Adrenal gland (tissue), 12 donors: ENCODE results near the gene UNC5A. TPM values are rescaled to one million over a fixed set of nuclear protein-coding genes. Genes with fewer than 3 reads are reported as not detected.

Source experiments
- DNase-seq, 7 donors: peaks; one replicate each; pipeline ENCODE4 v3.0.0-alpha.2; 2019 to 2020
- H3K27ac ChIP-seq, 5 donors: fragments of 200-600 bp; sonication (generic) in 4 of 5; 1 replicate in 3 of 5; 2 replicates in 2 of 5; pipeline versions ENCODE4 v1.5.1 to v1.8.0; 2016 to 2020; ENCODE audit warnings: mild to moderate bottlenecking in 1 of 5
- H3K27me3 ChIP-seq: fragments of 200-600 bp; 2 replicates; pipeline ENCODE4 v1.8.0; 2021
- H3K36me3 ChIP-seq, 2 donors: fragments of 200-600 bp; replicated peaks in 1 of 2; 1 replicate in 1 of 2; 2 replicates in 1 of 2; pipeline versions ENCODE4 v1.5.1 to v1.8.0; 2018 to 2022
- H3K4me1 ChIP-seq, 2 donors: fragments of 200-600 bp; replicated peaks in 1 of 2; 1 replicate in 1 of 2; 2 replicates in 1 of 2; pipeline versions ENCODE4 v1.5.1 to v1.8.0; 2018 to 2021
- H3K4me3 ChIP-seq, 4 donors: fragments of 200-600 bp; sonication (generic) in 3 of 4; one replicate each; pipeline ENCODE4 v1.5.1; 2016 to 2018
- H3K9me3 ChIP-seq, 3 donors: fragments of 200-600 bp; sonication (generic) in 1 of 3; replicated peaks in 1 of 3; 1 replicate in 2 of 3; 2 replicates in 1 of 3; pipeline versions ENCODE4 v1.5.1 to v1.8.0; 2016 to 2021
- POLR2A ChIP-seq, 2 donors: fragments of 450-650 bp; IDR thresholded peaks; one replicate each; pipeline ENCODE4 v1.6.1; 2017; ENCODE audit warnings: antibody characterized with exemption in 2 of 2, mild to moderate bottlenecking in 2 of 2, moderate library complexity in 1 of 2
- whole genome bisulfite sequencing, 4 donors: extraction: QIAGEN DNeasy Blood & Tissue Kit in 2 of 4; methylation state at CpG; one replicate each; pipeline versions ENCODE4 v1.1.5 to v1.1.7; 2013 to 2017; 5-methylcytosine and 5-hydroxymethylcytosine counted together
- intact Hi-C, 2 donors: fragments of 100-400 bp; cut with DNase I; formaldehyde crosslinking; loops; one replicate each; pipeline versions ENCODE4 v1.14.1 to v1.15.0; 2022 to 2023
- polyA plus RNA-seq, 3 donors: library from polyadenylated mRNA; stranded (reverse); fragments of 200-250 nt in 2 of 3; fragments of 350-450 nt in 1 of 3; fragmentation: Illumina TruSeq in 1 of 3; extraction: RNeasy Lipid Tissue Mini Kit (QIAGEN cat#74804) in 1 of 3; gene quantifications; one replicate each; pipeline ENCODE4 v1.2.3, GENCODE V29; 2013 to 2014
- total RNA-seq, 9 donors: library from RNA; depleted of rRNA in 4 of 9; stranded (reverse); fragments of >200 nt in 4 of 9; fragments of 120-200 nt in 1 of 9; fragmentation: NEBNext Ultra II Directional in 1 of 9; extraction: Animal tissue kit (Norgen Biotek cat#: 25700) in 1 of 9; gene quantifications; one replicate each; pipeline versions ENCODE4 v1.1.0 to v1.2.4, GENCODE V29; 2013 to 2023
- TF ChIP-seq, protein P1 (sequence below), 6 experiments: fragments of 450-650 bp in 4 of 6; fragments of 200-600 bp in 2 of 6; sonication (generic) in 1 of 6; IDR thresholded peaks; 1 replicate in 5 of 6; 2 replicates in 1 of 6; pipeline versions ENCODE4 v1.5.1 to v1.8.0; 2016 to 2021; ENCODE audit warnings: antibody characterized with exemption in 6 of 6, mild to moderate bottlenecking in 2 of 6, moderate library complexity in 1 of 6
- donor health status: healthy with polysubstance abuse.
- donor health status: Bipolar disorder and iron deficiency.
- donor health status: DM: yes; HTN: yes; CAD: no.
- donor health status: DM: no; HTN: no; CAD: no.
- donor health status: DM: no; HTN: no; CAD: no.
- donor health status: DM: yes; HTN: yes; CAD: no.

Gene UNC5A
- total and polyA plus RNA-seq, 12 donors, result 0.06 to 19.7 (median 3.5) TPM; not detected in 2

DNA sequence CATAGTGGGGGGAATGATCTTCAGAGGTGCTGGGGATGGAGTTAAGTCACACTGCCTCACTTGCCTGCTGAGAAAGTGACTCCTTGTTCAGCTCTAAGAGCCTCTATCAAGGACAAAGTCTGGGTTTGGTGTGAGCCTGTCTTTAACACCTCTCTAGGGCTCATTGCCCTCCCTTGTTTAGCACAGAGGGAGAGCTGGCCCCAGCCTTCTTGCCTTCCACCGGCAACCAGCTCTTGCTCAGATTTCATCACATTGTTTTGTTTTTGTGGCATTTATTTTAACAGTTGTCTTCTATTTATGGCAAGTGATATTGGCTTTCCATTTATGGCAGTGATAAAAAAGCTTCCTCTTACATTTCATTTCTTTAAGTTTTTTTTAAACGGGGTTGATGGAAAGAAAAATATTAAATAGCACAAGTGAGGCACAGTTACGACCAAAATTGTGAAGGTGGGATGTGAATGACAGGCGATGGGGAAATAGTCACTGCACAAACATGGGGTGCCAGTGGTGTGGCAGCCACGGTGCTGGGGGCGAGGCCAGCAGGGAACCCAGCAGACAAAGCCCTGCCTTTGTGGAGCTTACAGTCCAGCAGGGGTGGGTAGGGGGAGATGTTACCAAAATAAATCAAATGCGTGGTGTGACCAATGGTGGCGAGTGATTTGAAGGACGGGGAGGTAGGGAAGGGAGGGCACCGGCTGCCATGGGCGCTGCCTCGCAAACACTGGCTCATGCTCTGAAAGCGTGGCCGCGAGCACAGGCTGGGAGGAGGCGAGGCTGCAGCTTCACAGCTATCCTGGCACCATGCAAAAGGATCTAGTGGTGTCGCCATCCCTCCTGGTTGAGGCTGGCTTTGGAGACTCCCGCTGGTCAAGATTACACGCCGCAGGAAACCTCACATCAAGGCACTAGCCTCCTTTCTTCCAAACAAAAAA lies 21.2 kb upstream of the UNC5A start:
- intact Hi-C loops, result no loop called here
- no peak for DNase-seq
- Histone ChIP-seq H3K27me3 (peaks cover 20% of the 10 kb centered on the region), H3K27ac (no peak overlapping the region), H3K4me1 (no peaks in the 10 kb centered on the region), H3K4me3 (no peak overlapping the region), H3K36me3 (no peaks in the 10 kb centered on the region), H3K9me3 (no peaks in the 10 kb centered on the region)
- TF ChIP-seq, protein P1, sequence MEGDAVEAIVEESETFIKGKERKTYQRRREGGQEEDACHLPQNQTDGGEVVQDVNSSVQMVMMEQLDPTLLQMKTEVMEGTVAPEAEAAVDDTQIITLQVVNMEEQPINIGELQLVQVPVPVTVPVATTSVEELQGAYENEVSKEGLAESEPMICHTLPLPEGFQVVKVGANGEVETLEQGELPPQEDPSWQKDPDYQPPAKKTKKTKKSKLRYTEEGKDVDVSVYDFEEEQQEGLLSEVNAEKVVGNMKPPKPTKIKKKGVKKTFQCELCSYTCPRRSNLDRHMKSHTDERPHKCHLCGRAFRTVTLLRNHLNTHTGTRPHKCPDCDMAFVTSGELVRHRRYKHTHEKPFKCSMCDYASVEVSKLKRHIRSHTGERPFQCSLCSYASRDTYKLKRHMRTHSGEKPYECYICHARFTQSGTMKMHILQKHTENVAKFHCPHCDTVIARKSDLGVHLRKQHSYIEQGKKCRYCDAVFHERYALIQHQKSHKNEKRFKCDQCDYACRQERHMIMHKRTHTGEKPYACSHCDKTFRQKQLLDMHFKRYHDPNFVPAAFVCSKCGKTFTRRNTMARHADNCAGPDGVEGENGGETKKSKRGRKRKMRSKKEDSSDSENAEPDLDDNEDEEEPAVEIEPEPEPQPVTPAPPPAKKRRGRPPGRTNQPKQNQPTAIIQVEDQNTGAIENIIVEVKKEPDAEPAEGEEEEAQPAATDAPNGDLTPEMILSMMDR (IDR thresholded peaks at IDR 0.05), result no peak
- 45 to 55% (median 53%) methylated on average over 20 of the region's 20 CpGs for WGBS, 4 donors

DNA sequence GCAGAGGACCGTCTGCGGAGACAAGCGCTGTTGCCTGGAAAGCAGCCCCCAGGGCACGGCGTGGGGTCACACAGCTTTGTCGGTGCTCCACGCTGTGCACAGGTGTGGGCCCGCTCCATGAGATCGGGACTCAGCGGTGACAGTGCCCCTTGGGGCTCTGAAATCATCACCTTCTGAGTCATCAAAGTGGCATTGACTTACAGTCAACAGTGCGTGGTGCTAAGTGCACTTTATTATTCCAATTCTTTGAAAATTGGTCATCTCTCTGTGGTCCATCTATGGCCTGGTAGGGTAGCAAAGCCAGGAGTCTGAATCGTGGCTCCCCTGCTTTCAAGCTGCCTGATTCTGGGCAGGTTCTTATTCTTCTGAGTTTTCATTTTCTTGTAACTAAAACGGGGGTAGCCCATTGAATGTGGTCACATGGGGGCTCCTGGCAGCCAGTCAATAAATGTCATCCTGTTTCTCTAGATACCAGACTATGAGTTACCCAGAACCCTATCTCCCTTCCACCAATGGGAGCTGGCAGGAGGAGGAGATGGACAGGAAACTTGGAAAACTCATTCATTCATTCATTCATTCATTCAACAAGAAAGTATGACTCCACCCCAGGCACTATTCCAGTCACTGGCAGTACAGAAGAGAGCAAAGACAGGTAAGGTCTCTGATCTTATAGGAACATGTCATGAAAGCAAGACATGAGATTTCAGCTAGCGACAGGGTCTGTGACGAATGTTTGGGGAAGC lies 20.3 kb upstream of the UNC5A start:
- DNase-seq, result no peak
- Histone ChIP-seq H3K4me3 (no peak overlapping the region), H3K9me3 (no peaks in the 10 kb centered on the region), H3K36me3 (no peaks in the 10 kb centered on the region), H3K27ac (no peak overlapping the region), H3K27me3 (peaks cover 17% of the 10 kb centered on the region), H3K4me1 (no peaks in the 10 kb centered on the region)
- intact Hi-C loops, result no loop called here
- TF ChIP-seq, protein P1 (IDR thresholded peaks at IDR 0.05), result no peak
- no peak for TF ChIP-seq POLR2A (IDR thresholded peaks at IDR 0.05)
- WGBS, 4 donors, result 47 to 63% (median 58%) methylated on average over 13 to 15 of the region's 15 CpGs

DNA sequence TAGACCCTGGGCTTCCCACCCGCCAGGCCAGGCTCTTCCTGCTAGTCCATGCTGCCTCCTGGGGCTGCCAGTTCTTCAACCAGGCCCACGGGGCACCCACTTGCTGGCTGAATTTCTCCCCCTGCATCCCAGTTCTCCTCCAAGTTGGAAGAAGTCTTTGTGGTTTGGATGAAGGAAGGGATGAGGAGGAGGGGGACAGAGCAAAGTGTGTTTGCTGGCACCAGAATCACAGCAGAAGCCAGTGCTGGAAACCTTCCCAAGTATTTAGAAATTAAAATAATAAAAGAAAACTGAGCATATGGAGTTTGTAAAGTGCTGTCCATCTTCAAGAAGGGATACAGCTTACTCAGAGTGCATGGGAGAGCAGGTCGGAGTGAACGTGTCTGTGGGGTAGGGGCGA lies 19.4 kb upstream of the UNC5A start:
- H3K36me3 ChIP-seq, result no peaks in the 10 kb centered on the region
- peaks cover 8% of the 10 kb centered on the region for H3K27me3 ChIP-seq
- H3K4me3 ChIP-seq, result no peak overlapping the region
- 61 to 73% (median 69%) methylated on average over 4 to 5 of the region's 5 CpGs for WGBS, 4 donors
- no peak for DNase-seq
- no peaks in the 10 kb centered on the region for H3K4me1 ChIP-seq
- intact Hi-C loops, result no loop called here
- no peak overlapping the region for H3K27ac ChIP-seq
- no peaks in the 10 kb centered on the region for H3K9me3 ChIP-seq
- no peak for TF ChIP-seq POLR2A (IDR thresholded peaks at IDR 0.05)
- TF ChIP-seq, protein P1 (IDR thresholded peaks at IDR 0.05), result no peak

DNA sequence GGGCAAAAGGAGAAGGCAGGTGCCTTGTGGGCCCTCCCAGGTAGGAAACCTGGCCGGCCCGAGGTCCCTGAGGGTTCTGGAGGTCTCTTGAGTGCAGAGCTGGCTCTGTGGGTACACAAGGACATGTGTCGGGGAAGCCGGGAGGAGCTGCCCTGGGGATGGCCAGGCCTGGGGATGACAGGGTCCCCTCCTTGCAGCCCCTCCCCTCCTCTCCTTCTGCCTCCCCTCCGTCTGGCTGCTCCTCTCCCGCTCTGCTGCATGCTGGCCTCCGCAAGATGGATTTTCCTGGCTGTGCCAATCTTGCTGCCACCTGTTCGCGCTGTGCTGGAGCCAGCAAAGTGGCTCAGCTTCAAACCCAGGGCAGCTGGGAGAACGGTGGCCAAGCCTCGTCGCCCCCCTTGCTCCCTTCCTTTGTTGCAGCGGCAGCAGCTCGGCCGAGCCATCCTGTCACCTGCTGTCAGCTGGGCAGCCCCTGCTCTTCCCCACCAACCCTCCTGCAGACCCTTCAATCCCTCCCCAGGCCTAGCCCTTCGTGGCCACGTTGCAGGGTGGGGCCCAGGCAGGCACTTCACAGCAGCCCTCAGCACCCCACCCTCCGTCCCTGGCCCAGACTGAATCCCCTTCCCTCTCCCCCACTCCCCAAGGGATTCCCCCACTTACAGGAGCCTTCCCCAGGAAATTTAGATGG lies 17.6 kb upstream of the UNC5A start:
- intact Hi-C loops, result no loop called here
- peaks cover 7% of the 10 kb centered on the region for H3K27me3 ChIP-seq
- 61 to 70% (median 65%) methylated on average over 14 to 18 of the region's 18 CpGs for WGBS, 4 donors
- H3K4me1 ChIP-seq, result no peaks in the 10 kb centered on the region
- DNase-seq, result no peak
- TF ChIP-seq POLR2A (IDR thresholded peaks at IDR 0.05), result no peak
- TF ChIP-seq, protein P1 (IDR thresholded peaks at IDR 0.05), result no peak
- H3K27ac ChIP-seq, result no peak overlapping the region
- H3K4me3 ChIP-seq, result no peak overlapping the region
- no peaks in the 10 kb centered on the region for H3K9me3 ChIP-seq
- no peaks in the 10 kb centered on the region for H3K36me3 ChIP-seq
